SK-N-DZ (cell line): ENCODE results near the gene SH3TC1.

Experiments used
- DNase-seq: peaks from one replicate; pipeline ENCODE4 v3.0.0-alpha.2; 2015; ENCODE audit warnings: low spot score

Gene SH3TC1

GRCh38 chr4:8228319-8229250 is 29.5 kb downstream of the SH3TC1 start:
- DNase-seq = no peak

- DNase-seq = no peak
These were observed 30.4 kb downstream of the SH3TC1 start for GRCh38 chr4:8229331-8229975.

- DNase-seq = no peak
These were observed 30.9 kb downstream of the SH3TC1 start for GRCh38 chr4:8230033-8230432.

GRCh38 chr4:8230891-8231290 is 31.8 kb downstream of the SH3TC1 start:
- no peak for DNase-seq

- DNase-seq = no peak
These were observed 32.5 kb downstream of the SH3TC1 start for GRCh38 chr4:8231551-8232049.

- DNase-seq = no peak
These were observed 33.7 kb downstream of the SH3TC1 start for GRCh38 chr4:8232748-8233147.

GRCh38 chr4:8233672-8234484 is 34.8 kb downstream of the SH3TC1 start:
- DNase-seq = no peak

- no peak for DNase-seq
These were observed 35.6 kb downstream of the SH3TC1 start for GRCh38 chr4:8234715-8235114.

- no peak for DNase-seq
These were observed 36.1 kb downstream of the SH3TC1 start for GRCh38 chr4:8235224-8235623.

- no peak for DNase-seq
These were observed 36.6 kb downstream of the SH3TC1 start for GRCh38 chr4:8235686-8236085.

GRCh38 chr4:8236106-8236919 is 37.2 kb downstream of the SH3TC1 start:
- DNase-seq = no peak

- DNase-seq = no peak
These were observed 37.8 kb downstream of the SH3TC1 start for GRCh38 chr4:8236920-8237195.

- DNase-seq = no peak
These were observed 38.3 kb downstream of the SH3TC1 start for GRCh38 chr4:8237256-8237989.

GRCh38 chr4:8238036-8238511 is 39.0 kb downstream of the SH3TC1 start:
- DNase-seq = no peak

- peak; percentile 53 for DNase-seq
These were observed 39.5 kb downstream of the SH3TC1 start for GRCh38 chr4:8238515-8239053.

GRCh38 chr4:8239226-8239625 is 40.1 kb downstream of the SH3TC1 start:
- no peak for DNase-seq

GRCh38 chr4:8239661-8240060 is 40.6 kb downstream of the SH3TC1 start:
- no peak for DNase-seq

GRCh38 chr4:8240211-8241041 is 41.3 kb downstream of the SH3TC1 start:
- no peak for DNase-seq

- no peak for DNase-seq
These were observed 42.2 kb downstream of the SH3TC1 start for GRCh38 chr4:8241211-8241779.
